ENCODE data around the gene SOX15.
"Not testable (repeated sequence)": the region's sequence is repeated elsewhere in the genome, so short reads cannot be mapped to it uniquely, and the experiment has no call there.

SOX15 gene

GRCh38 chr17:7611635-7612293, 21.9 kb upstream of the SOX15 start:
- WGBS, 2 donors (ENCODE audit: extremely low coverage in 2 of 2, insufficient read length in 2 of 2, insufficient replicate concordance in 1 of 2) = no CpG with 5 or more reads among the region's 3 CpGs
- Histone ChIP-seq H2AK5ac (ENCODE audit: low read depth, low read length) (no peak overlapping the region), H3K14ac (ENCODE audit: low read length) (no peak overlapping the region), H3K27ac (replicated peaks; ENCODE audit: low read length) (no peak overlapping the region), H3K4me3 (ENCODE audit: low read length in 2 of 2) (no peak overlapping the region), H2BK12ac (ENCODE audit: low read length) (no peak overlapping the region), H3K4me1 (ENCODE audit: control insufficient read depth in 2 of 2, insufficient read depth in 1 of 2, low read depth in 1 of 2, low read length in 2 of 2) (peaks cover 8 to 9% of the 10 kb centered on the region in 2 donors), H3K23ac (ENCODE audit: low read depth, low read length, poor library complexity) (no peak overlapping the region), H2BK5ac (ENCODE audit: low read length) (no peak overlapping the region), H2AFZ (ENCODE audit: low read length) (no peak overlapping the region), H3K18ac (ENCODE audit: low read length) (no peak overlapping the region), H3K4me2 (ENCODE audit: insufficient read depth, low read length, poor library complexity, severe bottlenecking) (no peak overlapping the region), H2BK15ac (ENCODE audit: low read length) (no peak overlapping the region), H3K36me3 (replicated peaks in 1 of 2; ENCODE audit: control insufficient read depth in 2 of 2, insufficient read depth in 2 of 2, low read length in 2 of 2) (peaks cover 5 to 47% of the 10 kb centered on the region in 2 donors), H3K9me3 (replicated peaks in 1 of 2; ENCODE audit: control insufficient read depth in 2 of 2, insufficient read depth in 1 of 2, low read depth in 1 of 2, low read length in 2 of 2) (no peaks in the 10 kb centered on the region), H3K4ac (ENCODE audit: low read length) (no peak overlapping the region), H4K91ac (ENCODE audit: low read depth, low read length, poor library complexity) (no peak overlapping the region), H2BK120ac (ENCODE audit: low read depth, low read length) (no peak overlapping the region), H3K79me1 (ENCODE audit: low read depth, low read length) (peaks cover 3% of the 10 kb centered on the region), H4K8ac (ENCODE audit: low read depth, low read length) (no peak overlapping the region), H3K27me3 (ENCODE audit: control insufficient read depth in 3 of 3, insufficient read depth in 3 of 3, low read depth in 1 of 3, low read length in 3 of 3) (no peaks in the 10 kb centered on the region), H3K9ac (ENCODE audit: low read depth, low read length, poor library complexity) (no peak overlapping the region)
- no peak for DNase-seq (ENCODE audit: low spot score)

GRCh38 chr17:7610641-7611040, 20.7 kb upstream of the SOX15 start:
- no peak overlapping the region for H3K9ac ChIP-seq (ENCODE audit: low read depth, low read length, poor library complexity)
- no peak overlapping the region for H3K27ac ChIP-seq (replicated peaks; ENCODE audit: low read length)
- no peak overlapping the region for H4K91ac ChIP-seq (ENCODE audit: low read depth, low read length, poor library complexity)
- H3K36me3 ChIP-seq (replicated peaks in 1 of 2; ENCODE audit: control insufficient read depth in 2 of 2, insufficient read depth in 2 of 2, low read length in 2 of 2) = peaks cover 13 to 59% of the 10 kb centered on the region in 2 donors
- H3K23ac ChIP-seq (ENCODE audit: low read depth, low read length, poor library complexity) = no peak overlapping the region
- H3K4me2 ChIP-seq (ENCODE audit: insufficient read depth, low read length, poor library complexity, severe bottlenecking) = no peak overlapping the region
- DNase-seq (ENCODE audit: low spot score) = no peak
- WGBS, 2 donors (ENCODE audit: extremely low coverage in 2 of 2, insufficient read length in 2 of 2, insufficient replicate concordance in 1 of 2) = no CpG with 5 or more reads among the region's 2 CpGs
- H2BK5ac ChIP-seq (ENCODE audit: low read length) = no peak overlapping the region
- H2AK5ac ChIP-seq (ENCODE audit: low read depth, low read length) = no peak overlapping the region
- peaks cover 8 to 9% of the 10 kb centered on the region in 2 donors for H3K4me1 ChIP-seq (ENCODE audit: control insufficient read depth in 2 of 2, insufficient read depth in 1 of 2, low read depth in 1 of 2, low read length in 2 of 2)
- no peak overlapping the region for H3K18ac ChIP-seq (ENCODE audit: low read length)
- no peak overlapping the region for H2AFZ ChIP-seq (ENCODE audit: low read length)
- H3K4ac ChIP-seq (ENCODE audit: low read length) = no peak overlapping the region
- H2BK12ac ChIP-seq (ENCODE audit: low read length) = no peak overlapping the region
- no peaks in the 10 kb centered on the region for H3K9me3 ChIP-seq (replicated peaks in 1 of 2; ENCODE audit: control insufficient read depth in 2 of 2, insufficient read depth in 1 of 2, low read depth in 1 of 2, low read length in 2 of 2)
- H3K4me3 ChIP-seq (ENCODE audit: low read length in 2 of 2) = no peak overlapping the region
- H2BK15ac ChIP-seq (ENCODE audit: low read length) = no peak overlapping the region
- no peak overlapping the region for H2BK120ac ChIP-seq (ENCODE audit: low read depth, low read length)
- peaks cover 3% of the 10 kb centered on the region for H3K79me1 ChIP-seq (ENCODE audit: low read depth, low read length)
- no peaks in the 10 kb centered on the region for H3K27me3 ChIP-seq (ENCODE audit: control insufficient read depth in 3 of 3, insufficient read depth in 3 of 3, low read depth in 1 of 3, low read length in 3 of 3)
- no peak overlapping the region for H3K14ac ChIP-seq (ENCODE audit: low read length)
- H4K8ac ChIP-seq (ENCODE audit: low read depth, low read length) = no peak overlapping the region

DNA sequence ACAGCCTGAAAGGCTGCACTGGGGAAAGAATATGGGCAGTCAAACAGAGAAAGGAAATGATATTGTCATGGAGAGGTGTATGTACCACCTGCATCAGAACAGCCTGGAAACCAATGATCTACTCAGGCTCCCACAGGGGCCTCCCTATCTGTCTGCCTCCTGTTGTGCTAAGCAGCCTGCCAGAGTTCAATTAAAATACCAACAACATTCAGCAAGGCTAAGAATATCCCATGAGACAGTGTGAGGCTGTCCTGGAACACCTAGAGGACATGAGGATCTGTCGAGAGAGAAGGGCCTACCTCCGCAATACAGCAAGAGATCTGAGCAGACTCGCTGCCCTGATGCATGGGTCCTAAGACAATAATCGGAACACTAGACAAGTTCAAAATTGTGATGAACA, 16.4 kb upstream of the SOX15 start:
- Histone ChIP-seq H4K91ac (ENCODE audit: low read depth, low read length, poor library complexity) (no peak overlapping the region), H3K14ac (ENCODE audit: low read length) (no peak overlapping the region), H2BK12ac (ENCODE audit: low read length) (no peak overlapping the region), H3K27me3 (ENCODE audit: control insufficient read depth in 3 of 3, insufficient read depth in 3 of 3, low read depth in 1 of 3, low read length in 3 of 3) (no peaks in the 10 kb centered on the region), H2BK120ac (ENCODE audit: low read depth, low read length) (no peak overlapping the region), H3K23ac (ENCODE audit: low read depth, low read length, poor library complexity) (no peak overlapping the region), H3K18ac (ENCODE audit: low read length) (no peak overlapping the region), H2AK5ac (ENCODE audit: low read depth, low read length) (no peak overlapping the region), H3K9ac (ENCODE audit: low read depth, low read length, poor library complexity) (no peak overlapping the region), H3K27ac (replicated peaks; ENCODE audit: low read length) (no peak overlapping the region), H3K36me3 (replicated peaks in 1 of 2; ENCODE audit: control insufficient read depth in 2 of 2, insufficient read depth in 2 of 2, low read length in 2 of 2) (peaks cover 35 to 86% of the 10 kb centered on the region in 2 donors), H3K4me3 (ENCODE audit: low read length in 2 of 2) (no peak overlapping the region), H2BK5ac (ENCODE audit: low read length) (no peak overlapping the region), H2BK15ac (ENCODE audit: low read length) (no peak overlapping the region), H2AFZ (ENCODE audit: low read length) (no peak overlapping the region), H3K4me1 (ENCODE audit: control insufficient read depth in 2 of 2, insufficient read depth in 1 of 2, low read depth in 1 of 2, low read length in 2 of 2) (no peaks in the 10 kb centered on the region), H4K8ac (ENCODE audit: low read depth, low read length) (no peak overlapping the region), H3K4me2 (ENCODE audit: insufficient read depth, low read length, poor library complexity, severe bottlenecking) (no peak overlapping the region), H3K4ac (ENCODE audit: low read length) (no peak overlapping the region), H3K79me1 (ENCODE audit: low read depth, low read length) (no peaks in the 10 kb centered on the region), H3K9me3 (replicated peaks in 1 of 2; ENCODE audit: control insufficient read depth in 2 of 2, insufficient read depth in 1 of 2, low read depth in 1 of 2, low read length in 2 of 2) (peaks cover 0 to 1% of the 10 kb centered on the region in 2 donors)
- WGBS, 2 donors (ENCODE audit: extremely low coverage in 2 of 2, insufficient read length in 2 of 2, insufficient replicate concordance in 1 of 2) = no CpG with 5 or more reads among the region's 4 CpGs
- no peak for DNase-seq (ENCODE audit: low spot score)

DNA sequence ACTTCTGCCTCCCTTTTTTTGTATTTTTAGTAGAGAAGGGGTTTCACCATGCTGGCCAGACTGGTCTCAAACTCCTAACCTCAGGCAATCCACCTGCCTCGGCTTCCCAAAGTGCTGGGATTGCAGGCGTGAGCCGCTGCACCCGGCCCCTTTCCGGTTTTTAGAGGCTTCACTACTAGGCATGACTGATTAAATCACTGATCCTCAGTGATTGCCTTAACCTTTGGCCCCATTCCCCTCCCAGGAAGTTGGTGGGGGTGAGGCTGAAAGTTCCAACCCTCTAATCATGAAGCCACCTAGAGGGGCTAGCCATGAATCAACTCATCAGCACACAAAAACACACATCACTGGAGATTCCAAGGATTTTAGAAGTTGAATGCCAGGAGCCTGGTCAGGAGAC, 7.7 kb upstream of the SOX15 start:
- not testable (repeated sequence) for H3K27ac ChIP-seq (replicated peaks; ENCODE audit: low read length); H4K8ac ChIP-seq (ENCODE audit: low read depth, low read length); H3K14ac ChIP-seq (ENCODE audit: low read length); H2BK15ac ChIP-seq (ENCODE audit: low read length); H2BK12ac ChIP-seq (ENCODE audit: low read length); H3K4me1 ChIP-seq (ENCODE audit: control insufficient read depth in 2 of 2, insufficient read depth in 1 of 2, low read depth in 1 of 2, low read length in 2 of 2); H3K18ac ChIP-seq (ENCODE audit: low read length); H2AK5ac ChIP-seq (ENCODE audit: low read depth, low read length); H2AFZ ChIP-seq (ENCODE audit: low read length); H3K79me1 ChIP-seq (ENCODE audit: low read depth, low read length); H2BK120ac ChIP-seq (ENCODE audit: low read depth, low read length); H3K23ac ChIP-seq (ENCODE audit: low read depth, low read length, poor library complexity); H3K4ac ChIP-seq (ENCODE audit: low read length); H3K9me3 ChIP-seq (replicated peaks in 1 of 2; ENCODE audit: control insufficient read depth in 2 of 2, insufficient read depth in 1 of 2, low read depth in 1 of 2, low read length in 2 of 2); H3K9ac ChIP-seq (ENCODE audit: low read depth, low read length, poor library complexity); H3K4me3 ChIP-seq (ENCODE audit: low read length in 2 of 2); H2BK5ac ChIP-seq (ENCODE audit: low read length); H3K4me2 ChIP-seq (ENCODE audit: insufficient read depth, low read length, poor library complexity, severe bottlenecking); H3K27me3 ChIP-seq (ENCODE audit: control insufficient read depth in 3 of 3, insufficient read depth in 3 of 3, low read depth in 1 of 3, low read length in 3 of 3); H4K91ac ChIP-seq (ENCODE audit: low read depth, low read length, poor library complexity); DNase-seq (ENCODE audit: low spot score)
- WGBS, 2 donors (ENCODE audit: extremely low coverage in 2 of 2, insufficient read length in 2 of 2, insufficient replicate concordance in 1 of 2) = no CpG with 5 or more reads among the region's 5 CpGs
- H3K36me3 ChIP-seq (replicated peaks in 1 of 2; ENCODE audit: control insufficient read depth in 2 of 2, insufficient read depth in 2 of 2, low read length in 2 of 2) = peaks cover 49 to 92% of the 10 kb centered on the region in 2 donors

Measured in neuronal stem cell (in vitro differentiated cells).